Cerebellar cortex (tissue), 1 donor: ENCODE measurements around the gene SNED1.

Experiments used
- DNase-seq: peaks from one replicate; pipeline ENCODE4 v3.0.0-alpha.2; 2015; ENCODE audit warnings: low spot score

SNED1 gene

GRCh38 chr2:241048949-241049343 is 50.5 kb downstream of the SNED1 start:
- no peak for DNase-seq

DNA sequence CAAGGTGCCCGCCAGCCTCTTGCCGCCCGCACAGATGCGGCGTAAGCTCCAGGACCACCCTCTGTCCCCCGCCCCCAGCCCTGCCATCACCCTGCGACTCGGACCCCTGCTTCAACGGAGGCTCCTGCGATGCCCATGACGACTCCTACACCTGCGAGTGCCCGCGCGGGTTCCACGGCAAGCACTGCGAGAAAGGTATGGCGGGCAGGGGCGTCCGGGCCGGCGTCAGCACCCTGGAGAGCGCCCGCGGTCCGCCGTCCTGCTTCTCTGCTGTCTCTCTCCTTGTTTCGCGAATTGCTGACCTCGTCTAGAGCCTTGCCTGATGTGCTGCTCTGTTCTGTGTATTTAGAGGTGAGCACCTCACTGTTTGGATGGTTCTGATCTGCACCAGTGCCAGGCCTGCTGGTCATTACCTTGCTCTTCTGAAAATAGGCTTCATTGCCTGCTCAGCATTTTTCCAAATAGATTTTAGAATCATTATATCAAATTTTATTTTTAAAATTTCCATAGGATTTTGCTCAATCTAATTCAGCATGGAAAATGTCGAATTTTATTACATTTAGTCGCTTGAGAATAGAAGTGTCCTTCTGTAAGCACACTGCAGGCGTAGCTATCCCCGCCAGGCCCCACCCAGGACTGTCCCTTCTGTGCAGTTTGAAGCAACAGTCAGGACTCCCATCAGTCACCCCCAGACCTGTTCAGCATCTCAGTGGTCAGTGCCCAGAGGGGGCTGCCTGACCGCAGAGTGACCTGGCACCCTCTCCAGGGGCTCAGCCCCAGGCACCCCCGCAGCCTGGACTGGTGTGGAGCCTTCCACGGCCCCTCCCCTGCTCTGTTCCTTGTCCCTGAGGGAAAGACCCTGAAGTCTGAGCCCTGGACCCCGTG is 51.6 kb downstream of the SNED1 start:
- no peak for DNase-seq

GRCh38 chr2:241050624-241051577 is 52.5 kb downstream of the SNED1 start:
- no peak for DNase-seq

GRCh38 chr2:241051578-241052487 is 53.4 kb downstream of the SNED1 start:
- DNase-seq = no peak

DNA sequence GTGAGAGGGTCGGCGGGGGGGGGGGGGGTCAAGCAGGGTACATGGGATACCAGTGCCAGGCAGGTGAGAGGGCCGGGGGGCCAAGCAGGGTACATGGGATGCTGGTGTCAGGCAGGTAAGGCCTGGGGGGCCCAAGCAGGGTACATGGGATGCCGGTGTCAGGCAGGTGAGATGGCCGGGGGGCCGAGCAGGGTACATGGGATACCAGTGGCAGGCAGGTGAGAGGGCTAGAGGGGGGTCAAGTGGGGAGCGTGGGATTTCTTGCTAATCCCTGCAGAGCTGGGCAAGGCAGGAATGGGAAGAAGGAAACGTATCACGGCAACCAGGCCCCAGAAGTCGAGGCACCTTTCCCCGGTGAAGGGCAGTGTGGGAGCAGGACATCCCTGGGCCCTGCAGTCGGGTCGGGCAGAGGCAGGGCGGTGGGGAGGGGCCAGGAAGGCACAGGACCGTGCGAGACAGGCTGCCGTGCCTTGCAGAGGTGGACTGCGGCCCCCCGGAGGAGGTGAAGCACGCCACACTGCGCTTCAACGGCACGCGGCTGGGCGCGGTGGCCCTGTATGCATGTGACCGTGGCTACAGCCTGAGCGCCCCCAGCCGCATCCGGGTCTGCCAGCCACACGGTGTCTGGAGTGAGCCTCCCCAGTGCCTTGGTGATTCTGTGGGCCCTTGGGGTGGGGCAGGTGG is 54.4 kb downstream of the SNED1 start:
- no peak for DNase-seq

GRCh38 chr2:241053576-241054251 is 55.3 kb downstream of the SNED1 start:
- DNase-seq = no peak

DNA sequence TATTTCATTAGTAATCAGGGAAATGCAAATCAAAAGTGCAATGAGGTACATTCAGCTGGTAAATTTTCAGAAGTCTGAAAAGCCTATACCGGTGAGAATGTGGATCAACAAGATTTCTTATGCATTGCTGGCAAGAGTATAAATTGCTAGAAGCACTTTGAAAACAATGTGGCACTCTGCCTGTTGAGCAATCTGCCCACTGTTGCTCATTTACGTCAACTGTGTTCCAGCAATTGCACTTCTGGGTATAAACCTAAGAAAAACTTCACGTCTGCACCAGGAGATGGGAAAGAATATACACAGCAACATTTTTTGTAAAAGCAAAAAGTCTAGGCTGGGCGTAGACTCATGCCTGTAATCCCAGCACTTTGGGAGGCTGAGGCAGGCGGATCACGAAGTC is 62.9 kb downstream of the SNED1 start:
- no peak for DNase-seq

- DNase-seq = no peak
Measured at GRCh38 chr2:241062389-241063092, 64.1 kb downstream of the SNED1 start.

DNA sequence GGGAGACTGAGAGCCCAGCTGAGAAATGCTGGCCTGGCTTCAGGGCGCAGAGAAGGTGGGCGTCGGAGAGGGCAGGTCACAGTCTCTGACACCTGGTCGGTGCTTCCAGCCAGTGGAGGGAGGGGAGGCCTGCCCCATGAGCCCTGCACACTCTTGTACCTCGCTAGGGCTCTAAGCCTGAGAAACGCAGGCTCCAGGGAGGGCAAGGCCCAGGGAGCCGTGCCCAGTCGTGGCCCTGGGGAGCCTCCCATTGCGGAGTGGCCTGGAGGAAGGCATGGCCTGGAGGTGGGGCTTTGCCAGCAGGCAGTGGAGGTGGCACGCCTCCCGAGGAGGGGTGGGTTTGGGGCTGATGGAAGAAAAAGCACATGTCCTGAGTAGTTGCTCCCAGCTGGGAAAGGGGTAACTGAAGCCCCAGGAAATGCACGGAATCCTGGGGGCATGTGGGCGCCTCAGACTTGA is 64.7 kb downstream of the SNED1 start:
- no peak for DNase-seq

GRCh38 chr2:241063587-241063986 is 65.2 kb downstream of the SNED1 start:
- no peak for DNase-seq

- no peak for DNase-seq
Measured at GRCh38 chr2:241064008-241064801, 65.8 kb downstream of the SNED1 start.

- no peak for DNase-seq
Measured at GRCh38 chr2:241064802-241065354, 66.5 kb downstream of the SNED1 start.

DNA sequence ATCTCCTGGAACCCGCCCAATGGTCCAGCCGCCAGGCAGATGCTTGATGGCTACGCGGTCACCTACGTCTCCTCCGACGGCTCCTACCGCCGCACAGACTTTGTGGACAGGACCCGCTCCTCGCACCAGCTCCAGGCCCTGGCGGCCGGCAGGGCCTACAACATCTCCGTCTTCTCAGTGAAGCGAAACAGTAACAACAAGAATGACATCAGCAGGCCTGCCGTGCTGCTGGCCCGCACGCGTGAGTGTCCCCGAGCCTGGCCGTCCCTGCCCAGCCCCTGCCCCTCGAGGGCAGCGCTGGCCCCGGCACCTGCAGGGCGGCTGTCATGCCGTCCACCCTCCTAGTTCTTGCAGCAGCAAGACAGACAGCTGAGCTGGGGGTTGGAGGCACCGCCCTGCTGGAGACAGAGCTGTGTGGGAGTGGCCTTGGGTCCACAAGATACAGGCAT is 67.0 kb downstream of the SNED1 start:
- no peak for DNase-seq

GRCh38 chr2:241066171-241066892 is 67.9 kb downstream of the SNED1 start:
- DNase-seq = no peak

GRCh38 chr2:241066893-241067341 is 68.5 kb downstream of the SNED1 start:
- no peak for DNase-seq

GRCh38 chr2:241067501-241068135 is 69.2 kb downstream of the SNED1 start:
- no peak for DNase-seq
